Trophoblast cell (in vitro differentiated cells and primary cell): Measurements from ENCODE around the gene KIF26B.

Experiments
- DNase-seq, 2 donors: peaks; one replicate each; pipeline ENCODE4 v3.0.0-alpha.2; 2016
- H2AFZ ChIP-seq: 2 replicates; pipeline ENCODE4 v1.6.1; 2013; ENCODE audit warnings: low read length, moderate library complexity, mild to moderate bottlenecking; ENCODE audit not compliant: insufficient read depth, poor library complexity
- H2AK5ac ChIP-seq: 2 replicates; pipeline ENCODE4 v1.6.1; 2013; ENCODE audit warnings: mild to moderate bottlenecking, low read length
- H2BK120ac ChIP-seq: 2 replicates; pipeline ENCODE4 v1.6.1; 2013; ENCODE audit warnings: low read length, mild to moderate bottlenecking, moderate library complexity; ENCODE audit not compliant: insufficient read depth, poor library complexity
- H2BK12ac ChIP-seq: 2 replicates; pipeline ENCODE4 v1.6.1; 2013; ENCODE audit warnings: mild to moderate bottlenecking, low read length, moderate library complexity
- H2BK5ac ChIP-seq: 2 replicates; pipeline ENCODE4 v1.6.1; 2013; ENCODE audit warnings: low read length, low read depth, moderate library complexity, mild to moderate bottlenecking; ENCODE audit not compliant: poor library complexity
- H3K14ac ChIP-seq: 2 replicates; pipeline ENCODE4 v1.6.1; 2013; ENCODE audit warnings: mild to moderate bottlenecking, low read length
- H3K18ac ChIP-seq: 2 replicates; pipeline ENCODE4 v1.6.1; 2013; ENCODE audit warnings: mild to moderate bottlenecking, low read length
- H3K23ac ChIP-seq: 2 replicates; pipeline ENCODE4 v1.6.1; 2013; ENCODE audit warnings: low read length
- H3K27ac ChIP-seq: 2 replicates; pipeline ENCODE4 v1.5.1; 2013; ENCODE audit warnings: low read depth, mild to moderate bottlenecking, inconsistent platforms, low read length, moderate library complexity
- H3K27me3 ChIP-seq: 2 replicates; pipeline ENCODE4 v1.6.1; 2013; ENCODE audit warnings: inconsistent platforms, mild to moderate bottlenecking, low read length, moderate library complexity; ENCODE audit not compliant: insufficient read depth
- H3K36me3 ChIP-seq, 2 experiments: 1 replicate in 1 of 2; 2 replicates in 1 of 2; pipeline ENCODE4 v1.6.1; 2013; ENCODE audit warnings: low read length in 2 of 2, mild to moderate bottlenecking in 2 of 2, moderate library complexity in 1 of 2; ENCODE audit not compliant: insufficient read depth in 2 of 2, control insufficient read depth in 1 of 2
- H3K4ac ChIP-seq: 2 replicates; pipeline ENCODE4 v1.6.1; 2013; ENCODE audit warnings: low read depth, mild to moderate bottlenecking, low read length, moderate library complexity
- H3K4me1 ChIP-seq, 2 experiments: 1 replicate in 1 of 2; 2 replicates in 1 of 2; pipeline ENCODE4 v1.6.1; 2013; ENCODE audit warnings: low read length in 2 of 2, mild to moderate bottlenecking in 2 of 2, moderate library complexity in 1 of 2; ENCODE audit not compliant: insufficient read depth in 2 of 2, control insufficient read depth in 1 of 2
- H3K4me2 ChIP-seq: 2 replicates; pipeline ENCODE4 v1.6.1; 2013; ENCODE audit warnings: inconsistent platforms, mild to moderate bottlenecking, low read length, moderate library complexity
- H3K4me3 ChIP-seq: 2 replicates; pipeline ENCODE4 v1.5.1; 2013; ENCODE audit warnings: mild to moderate bottlenecking, low read depth, low read length, inconsistent platforms
- H3K79me1 ChIP-seq: one replicate; pipeline ENCODE4 v1.6.1; 2013; ENCODE audit warnings: low read length
- H3K79me2 ChIP-seq: 2 replicates; pipeline ENCODE4 v1.6.1; 2013; ENCODE audit warnings: low read length, mild to moderate bottlenecking; ENCODE audit not compliant: control insufficient read depth, insufficient read depth, poor library complexity
- H3K9ac ChIP-seq: 2 replicates; pipeline ENCODE4 v1.6.1; 2013; ENCODE audit warnings: mild to moderate bottlenecking, low read length
- H3K9me3 ChIP-seq: 2 replicates; pipeline ENCODE4 v1.6.1; 2013; ENCODE audit warnings: low read depth, mild to moderate bottlenecking, control low read depth, inconsistent platforms, low read length; ENCODE audit not compliant: insufficient read depth
- H4K12ac ChIP-seq: 2 replicates; pipeline ENCODE4 v1.6.1; 2013; ENCODE audit warnings: low read depth, mild to moderate bottlenecking, low read length, moderate library complexity
- H4K8ac ChIP-seq: 2 replicates; pipeline ENCODE4 v1.6.1; 2013; ENCODE audit warnings: low read depth, mild to moderate bottlenecking, low read length, moderate library complexity
- H4K91ac ChIP-seq: one replicate; pipeline ENCODE4 v1.6.1; 2013; ENCODE audit warnings: low read depth, mild to moderate bottlenecking, low read length, moderate library complexity
- WGBS: extraction: QIAGEN DNeasy Blood & Tissue Kit; methylation state at CpG from one replicate; pipeline ENCODE4 v1.1.7; 2013; ENCODE audit warnings: missing lambda C conversion rate; ENCODE audit not compliant: insufficient read length, insufficient coverage; ENCODE audit errors: extremely low coverage; 5-methylcytosine and 5-hydroxymethylcytosine counted together

The KIF26B gene

GRCh38 chr1:245687152-245687635, 532.4 kb downstream of the KIF26B start:
- Histone ChIP-seq H3K4ac (no peak overlapping the region), H4K91ac (no peak overlapping the region), H3K36me3 (peaks cover 50 to 58% of the 10 kb centered on the region in 2 experiments), H2BK12ac (no peak overlapping the region), H4K12ac (no peak overlapping the region), H2BK120ac (no peak overlapping the region), H3K27ac (no peak overlapping the region), H3K4me1 (peaks cover 4 to 6% of the 10 kb centered on the region in 2 experiments), H3K4me2 (no peak overlapping the region), H3K23ac (no peak overlapping the region), H3K9ac (no peak overlapping the region), H3K18ac (no peak overlapping the region), H2AFZ (no peak overlapping the region), H3K9me3 (no peaks in the 10 kb centered on the region), H3K79me2 (no peaks in the 10 kb centered on the region), H3K27me3 (no peaks in the 10 kb centered on the region), H2BK5ac (no peak overlapping the region), H2AK5ac (no peak overlapping the region), H3K14ac (no peak overlapping the region), H3K4me3 (no peak overlapping the region), H4K8ac (no peak overlapping the region), H3K79me1 (no peaks in the 10 kb centered on the region)
- WGBS, result no CpG with 5 or more reads among the region's 20 CpGs
- no peak for DNase-seq

DNA sequence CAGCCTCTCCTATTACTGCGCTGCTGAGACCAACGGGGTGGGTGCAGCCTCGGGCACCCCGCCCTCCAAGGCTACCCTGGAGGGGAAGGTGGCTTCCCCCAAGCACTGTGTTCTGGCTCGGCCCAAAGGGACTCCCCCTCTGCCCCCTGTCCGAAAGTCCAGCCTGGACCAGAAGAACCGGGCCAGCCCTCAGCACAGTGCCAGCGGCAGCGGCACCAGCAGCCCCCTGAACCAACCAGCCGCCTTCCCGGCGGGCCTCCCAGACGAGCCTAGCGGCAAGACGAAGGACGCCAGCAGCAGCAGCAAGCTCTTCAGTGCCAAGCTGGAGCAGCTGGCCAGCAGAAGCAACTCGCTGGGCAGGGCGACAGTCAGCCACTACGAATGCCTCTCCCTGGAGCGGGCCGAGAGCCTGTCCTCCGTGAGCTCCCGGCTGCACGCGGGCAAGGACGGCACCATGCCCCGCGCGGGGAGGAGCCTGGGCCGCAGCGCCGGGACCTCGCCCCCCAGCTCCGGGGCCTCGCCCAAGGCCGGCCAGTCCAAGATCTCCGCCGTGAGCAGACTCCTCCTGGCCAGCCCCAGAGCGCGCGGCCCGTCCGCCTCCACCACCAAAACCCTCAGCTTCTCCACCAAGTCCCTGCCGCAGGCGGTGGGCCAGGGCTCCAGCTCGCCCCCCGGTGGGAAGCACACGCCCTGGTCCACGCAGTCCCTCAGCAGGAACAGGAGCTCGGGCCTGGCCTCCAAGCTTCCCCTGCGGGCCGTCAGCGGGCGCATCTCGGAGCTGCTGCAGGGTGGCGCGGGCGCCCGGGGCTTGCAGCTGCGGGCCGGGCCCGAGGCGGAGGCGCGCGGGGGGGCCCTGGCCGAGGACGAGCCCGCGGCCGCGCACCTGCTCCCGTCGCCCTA, 533.1 kb downstream of the KIF26B start:
- H3K4me2 ChIP-seq, result no peak overlapping the region
- no peak overlapping the region for H3K4ac ChIP-seq
- H2AFZ ChIP-seq, result peak overlapping the region; percentile 8
- no peak overlapping the region for H2BK120ac ChIP-seq
- no peak overlapping the region for H3K27ac ChIP-seq
- no peak overlapping the region for H2BK5ac ChIP-seq
- H3K9ac ChIP-seq, result no peak overlapping the region
- WGBS, result no CpG with 5 or more reads among the region's 74 CpGs
- H3K18ac ChIP-seq, result no peak overlapping the region
- no peak overlapping the region for H3K23ac ChIP-seq
- peaks cover 52 to 58% of the 10 kb centered on the region in 2 experiments for H3K36me3 ChIP-seq
- no peaks in the 10 kb centered on the region for H3K9me3 ChIP-seq
- no peak overlapping the region for H4K8ac ChIP-seq
- H2BK12ac ChIP-seq, result no peak overlapping the region
- no peak overlapping the region for H4K12ac ChIP-seq
- H3K27me3 ChIP-seq, result no peaks in the 10 kb centered on the region
- no peaks in the 10 kb centered on the region for H3K79me1 ChIP-seq
- H3K4me1 ChIP-seq, result peaks cover 0 to 5% of the 10 kb centered on the region in 2 experiments
- no peak overlapping the region for H2AK5ac ChIP-seq
- H3K4me3 ChIP-seq, result no peak overlapping the region
- H3K79me2 ChIP-seq, result no peaks in the 10 kb centered on the region
- H3K14ac ChIP-seq, result no peak overlapping the region
- no peak overlapping the region for H4K91ac ChIP-seq
- peak; percentile 57 to 85 for DNase-seq

DNA sequence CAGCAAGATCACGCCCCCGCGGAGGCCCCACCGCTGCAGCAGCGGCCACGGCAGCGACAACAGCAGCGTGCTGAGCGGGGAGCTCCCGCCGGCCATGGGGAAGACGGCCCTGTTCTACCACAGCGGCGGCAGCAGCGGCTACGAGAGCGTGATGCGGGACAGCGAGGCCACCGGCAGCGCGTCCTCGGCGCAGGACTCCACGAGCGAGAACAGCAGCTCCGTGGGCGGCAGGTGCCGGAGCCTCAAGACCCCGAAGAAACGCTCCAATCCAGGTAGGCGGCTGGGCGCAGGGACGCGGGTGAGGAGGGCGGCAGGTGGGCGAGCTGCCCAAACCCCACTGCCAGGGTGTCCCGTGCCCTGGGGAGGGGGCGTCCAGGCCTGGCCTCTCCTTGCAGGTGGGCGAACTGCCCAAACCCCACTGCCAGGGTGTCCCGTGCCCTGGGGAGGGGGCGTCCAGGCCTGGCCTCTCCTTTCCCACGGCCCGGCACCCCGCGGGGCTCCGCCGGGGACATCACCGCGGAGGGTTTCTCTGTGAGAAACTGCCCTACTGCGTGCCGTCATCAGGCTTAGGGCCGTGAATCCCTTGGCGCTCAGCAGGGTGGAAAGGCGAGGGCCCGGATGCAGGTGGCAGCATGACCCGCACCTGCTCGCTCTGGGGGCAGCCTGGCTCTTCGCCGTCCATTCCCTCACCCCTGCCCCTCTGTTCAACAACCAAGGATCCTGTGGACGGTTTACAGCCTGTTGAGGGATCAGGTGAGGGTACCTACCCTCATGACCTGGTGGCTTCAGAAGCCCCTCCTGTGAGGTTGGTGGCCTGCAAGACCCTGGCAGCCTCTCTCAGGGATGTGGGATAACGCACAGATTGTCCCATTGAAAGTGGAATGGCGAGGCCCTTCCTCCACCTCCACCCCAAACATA, 534.0 kb downstream of the KIF26B start:
- Histone ChIP-seq H3K4ac (no peak overlapping the region), H3K4me1 (peaks cover 0 to 2% of the 10 kb centered on the region in 2 experiments), H3K79me2 (no peaks in the 10 kb centered on the region), H2BK120ac (no peak overlapping the region), H3K23ac (no peak overlapping the region), H3K9ac (no peak overlapping the region), H3K18ac (no peak overlapping the region), H3K27ac (no peak overlapping the region), H2BK5ac (no peak overlapping the region), H3K4me3 (no peak overlapping the region), H2BK12ac (no peak overlapping the region), H3K14ac (no peak overlapping the region), H2AFZ (no peak overlapping the region), H3K27me3 (no peaks in the 10 kb centered on the region), H3K79me1 (no peaks in the 10 kb centered on the region), H4K8ac (no peak overlapping the region), H3K4me2 (no peak overlapping the region), H3K9me3 (no peaks in the 10 kb centered on the region), H4K12ac (no peak overlapping the region), H2AK5ac (no peak overlapping the region), H3K36me3 (peaks cover 52 to 59% of the 10 kb centered on the region in 2 experiments), H4K91ac (no peak overlapping the region)
- WGBS, result no CpG with 5 or more reads among the region's 63 CpGs
- no peak for DNase-seq

GRCh38 chr1:245690156-245690690, 535.4 kb downstream of the KIF26B start:
- H3K9ac ChIP-seq, result no peak overlapping the region
- no peaks in the 10 kb centered on the region for H3K9me3 ChIP-seq
- no peak overlapping the region for H3K23ac ChIP-seq
- no peak overlapping the region for H2AFZ ChIP-seq
- H3K4me1 ChIP-seq, result peaks cover 0 to 2% of the 10 kb centered on the region in 2 experiments
- no peaks in the 10 kb centered on the region for H3K27me3 ChIP-seq
- H4K8ac ChIP-seq, result no peak overlapping the region
- H4K12ac ChIP-seq, result no peak overlapping the region
- DNase-seq, result no peak
- H3K79me2 ChIP-seq, result no peaks in the 10 kb centered on the region
- H2BK5ac ChIP-seq, result no peak overlapping the region
- no peaks in the 10 kb centered on the region for H3K79me1 ChIP-seq
- no peak overlapping the region for H3K27ac ChIP-seq
- no peak overlapping the region for H3K14ac ChIP-seq
- H2AK5ac ChIP-seq, result no peak overlapping the region
- no CpG with 5 or more reads among the region's 9 CpGs for WGBS
- no peak overlapping the region for H2BK120ac ChIP-seq
- no peak overlapping the region for H3K4me3 ChIP-seq
- H3K36me3 ChIP-seq, result peaks cover 48 to 49% of the 10 kb centered on the region in 2 experiments
- no peak overlapping the region for H4K91ac ChIP-seq
- no peak overlapping the region for H2BK12ac ChIP-seq
- no peak overlapping the region for H3K18ac ChIP-seq
- no peak overlapping the region for H3K4ac ChIP-seq
- no peak overlapping the region for H3K4me2 ChIP-seq
